K562 (cell line): ENCODE data around the gene FCRL6. TPM values are rescaled to one million over a fixed set of nuclear protein-coding genes. Genes with fewer than 3 reads are reported as not detected.

Experiments
- ATAC-seq: fragments of 200-7000 bp; cut with Tn5 transposase; 3 replicates; pipeline ENCODE4 v1.9.1; 2020; ENCODE audit warnings: moderate library complexity
- BruUV-seq: library from RNA; stranded (reverse); fragments of 400-500 nt; replicated peaks from 2 replicates; lab custom pipeline; 2021; lab: Mats Ljungman, UMichigan
- CTCF ChIA-PET: fragments of 300-600 bp; formaldehyde crosslinking; extraction: SDS; loops from one replicate; lab custom pipeline; 2021; ENCODE audit warnings: low intra/inter-chr PET ratio; lab: Yijun Ruan, JAX
- POLR2A ChIA-PET: fragments of 300-600, 350-650 bp; sonication (Branson Sonifier 250); formaldehyde crosslinking; extraction: SDS; loops from one replicate; lab custom pipeline; 2021; ENCODE audit warnings: antibody characterized with exemption, inconsistent platforms; lab: Yijun Ruan, JAX
- DNase-seq, 4 experiments: peaks; one replicate each; pipeline versions ENCODE4 v3.0.0 to v3.0.0-alpha.2; 2011 to 2018; ENCODE audit warnings: low spot score in 3 of 4, mixed read lengths in 3 of 4; ENCODE audit errors: extremely low read depth in 1 of 4
- FAIRE-seq: peaks from 2 replicates; lab custom pipeline; 2011; peaks lifted over from hg19 to GRCh38; lab: Jason Lieb, UNC
- H2AFZ ChIP-seq: 2 replicates; pipeline ENCODE4 v1.6.0; 2011; ENCODE audit warnings: low read depth, low read length, control low read depth, inconsistent platforms
- H3K27ac ChIP-seq: fragments of 200-600 bp; 3 replicates; pipeline ENCODE4 v1.8.0; 2011; ENCODE audit warnings: low read depth, mild to moderate bottlenecking, control low read depth, inconsistent platforms, low read length, moderate library complexity, mixed read lengths; ENCODE audit errors: extremely low read depth
- H3K27me3 ChIP-seq, 2 experiments: fragments of 300-600 bp in 1 of 2; 2 replicates in 1 of 2; 3 replicates in 1 of 2; pipeline versions ENCODE4 v1.6.0 to v1.8.0; 2011; ENCODE audit warnings: inconsistent platforms in 2 of 2, low read length in 2 of 2, mild to moderate bottlenecking in 1 of 2, mixed read lengths in 1 of 2, moderate library complexity in 1 of 2; ENCODE audit not compliant: control insufficient read depth in 2 of 2, insufficient read depth in 2 of 2
- H3K36me3 ChIP-seq: fragments of 300-600 bp; 3 replicates; pipeline ENCODE4 v1.8.0; 2011; ENCODE audit warnings: mild to moderate bottlenecking, low read length, inconsistent platforms; ENCODE audit not compliant: control insufficient read depth, insufficient read depth
- H3K4me1 ChIP-seq, 2 experiments: fragments of 200-600 bp in 1 of 2; replicated peaks in 1 of 2; 2 replicates in 1 of 2; 3 replicates in 1 of 2; pipeline versions ENCODE4 v1.5.1 to v1.8.0; 2011; ENCODE audit warnings: inconsistent platforms in 2 of 2, low read length in 2 of 2, mild to moderate bottlenecking in 1 of 2, mixed read lengths in 1 of 2, moderate library complexity in 1 of 2; ENCODE audit not compliant: control insufficient read depth in 2 of 2, insufficient read depth in 2 of 2
- H3K4me2 ChIP-seq: 2 replicates; pipeline ENCODE4 v1.6.1; 2011; ENCODE audit warnings: low read length, control low read depth, inconsistent platforms, mixed read lengths; ENCODE audit not compliant: insufficient read depth
- H3K4me3 ChIP-seq: fragments of 200-600 bp; sonication (generic), shearing (Covaris generic); 2 replicates; pipeline ENCODE4 v1.5.1; 2016; ENCODE audit warnings: control low read depth, inconsistent platforms
- H3K79me2 ChIP-seq: fragments of 200-600 bp; 3 replicates; pipeline ENCODE4 v1.8.0; 2011; ENCODE audit warnings: low read length, inconsistent platforms; ENCODE audit not compliant: control insufficient read depth, insufficient read depth
- H3K9ac ChIP-seq, 2 experiments: 2 replicates each; pipeline versions ENCODE4 v1.6.0 to v1.6.1; 2011; ENCODE audit warnings: low read depth in 2 of 2, low read length in 2 of 2, control low read depth in 1 of 2, inconsistent platforms in 1 of 2, mild to moderate bottlenecking in 1 of 2, mixed read lengths in 1 of 2; ENCODE audit not compliant: insufficient read depth in 1 of 2
- H3K9me1 ChIP-seq: one replicate; pipeline ENCODE4 v1.6.0; 2011; ENCODE audit warnings: inconsistent platforms, mild to moderate bottlenecking, low read length, moderate library complexity; ENCODE audit not compliant: control insufficient read depth, insufficient read depth
- H3K9me3 ChIP-seq: replicated peaks from 2 replicates; pipeline ENCODE4 v1.5.1; 2011; ENCODE audit warnings: low read depth, low read length, inconsistent platforms; ENCODE audit not compliant: control insufficient read depth, insufficient read depth
- H4K20me1 ChIP-seq: replicated peaks from 2 replicates; pipeline ENCODE4 v1.6.1; 2011; ENCODE audit warnings: low read length, inconsistent platforms, mixed read lengths; ENCODE audit not compliant: control insufficient read depth, insufficient read depth
- E2F4 ChIP-seq: sonication (generic); formaldehyde crosslinking; IDR thresholded peaks from 2 replicates; pipeline ENCODE4 v1.8.0; 2022; ENCODE audit warnings: mild to moderate bottlenecking, low read depth, missing genetic modification reagents
- EP400 ChIP-seq: fragments of 450-650 bp; IDR thresholded peaks from 2 replicates; pipeline ENCODE4 v1.6.1; 2017; ENCODE audit warnings: antibody characterized with exemption, mild to moderate bottlenecking, moderate library complexity
- ETV6 ChIP-seq, 3 experiments: fragments of 150-350 bp in 1 of 3; sonication (generic) in 1 of 3; formaldehyde crosslinking in 1 of 3; IDR thresholded peaks; 2 replicates each; pipeline versions ENCODE4 v1.6.1 to v1.8.0; 2014 to 2022; ENCODE audit warnings: borderline replicate concordance in 2 of 3, low read depth in 2 of 3, antibody characterized with exemption in 1 of 3, low read length in 1 of 3, mild to moderate bottlenecking in 1 of 3, missing genetic modification reagents in 1 of 3
- NELFE ChIP-seq: IDR thresholded peaks from 2 replicates; pipeline ENCODE4 v1.6.1; 2011; ENCODE audit warnings: mild to moderate bottlenecking; ENCODE audit not compliant: insufficient read depth, insufficient read length
- POLR2A ChIP-seq: fragments of 450-650 bp; conservative IDR thresholded peaks from 2 replicates; pipeline ENCODE4 v1.6.1; 2016
- POLR2G ChIP-seq: fragments of 200-400 bp; formaldehyde crosslinking; IDR thresholded peaks from 2 replicates; pipeline ENCODE4 v1.6.1; 2017; ENCODE audit warnings: low read depth, mild to moderate bottlenecking, antibody characterized with exemption, low read length, moderate library complexity
- TBL1XR1 ChIP-seq, 2 experiments: IDR thresholded peaks; 2 replicates each; pipeline ENCODE4 v1.6.1; 2012; ENCODE audit warnings: improper control_type of control experiment in 2 of 2, low read length in 2 of 2, mild to moderate bottlenecking in 1 of 2
- TCFL5 ChIP-seq: fragments of 250-450 bp; sonication (Bioruptor Pico); conservative IDR thresholded peaks from 2 replicates; pipeline ENCODE4 v1.6.1; 2021; ENCODE audit warnings: mild to moderate bottlenecking, moderate library complexity, matching md5 sums
- ZNF12 ChIP-seq: sonication (generic); formaldehyde crosslinking; IDR thresholded peaks from 2 replicates; pipeline ENCODE4 v1.4.0; 2020; ENCODE audit warnings: mild to moderate bottlenecking, missing genetic modification reagents
- ZNF165 ChIP-seq: fragments of 250-450 bp; sonication (Bioruptor Pico); IDR thresholded peaks from 2 replicates; pipeline ENCODE4 v1.4.0; 2020; ENCODE audit warnings: borderline replicate concordance
- ZNF584 ChIP-seq: fragments of 200-800 bp; sonication (Bioruptor generic); IDR thresholded peaks from 2 replicates; pipeline ENCODE4 v1.6.1; 2016; ENCODE audit warnings: low read depth, mild to moderate bottlenecking, missing genetic modification characterization, missing compliant biosample characterization
- ZNF740 ChIP-seq, 3 experiments: fragments of 200-800 bp in 1 of 3; sonication (Bioruptor generic) in 1 of 3; sonication (generic) in 1 of 3; formaldehyde crosslinking in 1 of 3; IDR thresholded peaks; 2 replicates each; pipeline versions ENCODE4 v1.6.1 to v1.8.0; 2016 to 2022; ENCODE audit warnings: mild to moderate bottlenecking in 2 of 3, missing compliant biosample characterization in 2 of 3, missing genetic modification characterization in 2 of 3, missing genetic modification reagents in 1 of 3
- WGBS: fragments of 100-300 bp; shearing (Covaris generic); methylation state at CpG from one replicate; pipeline ENCODE4 v1.1.6; 2016; ENCODE audit warnings: low coverage, mixed read lengths; ENCODE audit not compliant: insufficient coverage; ENCODE audit errors: missing lambda C conversion rate; 5-methylcytosine and 5-hydroxymethylcytosine counted together
- in situ Hi-C: fragments of 300-500 bp; cut with MboI; formaldehyde crosslinking; loops from 4 replicates; pipeline ENCODE4 v1.15.0; 2018; ENCODE audit warnings: inconsistent platforms, mixed read lengths
- intact Hi-C: fragments of 100-400 bp; cut with micrococcal nuclease; formaldehyde crosslinking; loops from 2 replicates; pipeline ENCODE4 v1.14.2; 2022
- polyA plus RNA-seq, 8 experiments: library from polyadenylated mRNA; depleted of rRNA in 4 of 8; stranded (reverse) in 5 of 8; unstranded in 3 of 8; fragments of >200 nt; fragmentation: Nextera tagmentation in 2 of 8; fragmentation: Illumina TruSeq in 1 of 8; extraction: Ambion mirVana in 2 of 8; extraction: Trizol in 1 of 8; gene quantifications; 2 replicates each; pipeline versions ENCODE4 v1.2.1 to v1.2.3, GENCODE V29; 2011 to 2014; ENCODE audit warnings: inconsistent platforms in 1 of 8, missing spikeins in 1 of 8
- total RNA-seq, 7 experiments: library from RNA; depleted of rRNA in 6 of 7; stranded (reverse); fragments of >200 nt in 6 of 7; fragmentation: Illumina TruSeq in 2 of 7; extraction: Trizol in 2 of 7; gene quantifications; 2 replicates each; pipeline versions ENCODE4 v1.2.1 to v1.2.3, GENCODE V29; 2011 to 2021; ENCODE audit warnings: low replicate concordance in 1 of 7

The FCRL6 gene
- total and polyA plus RNA-seq, 9 of the 15 experiments (the other 6 are each of a cell fraction or from before 2014, with no cell fraction given) = not detected

- TF ChIP-seq ETV6 (IDR thresholded peaks at IDR 0.05; ENCODE audit: borderline replicate concordance in 1 of 2, low read depth in 2 of 2, low read length in 1 of 2) (no peak), ETV6 (CRISPR knock-in tag; IDR thresholded peaks at IDR 0.05; ENCODE audit: borderline replicate concordance) (no peak), ZNF165 (CRISPR knock-in tag) (no peak), POLR2A (no peak), EP400 (no peak)
- TF ChIP-seq, all 486 proteins: peak for 0
Measured at GRCh38 chr1:159765806-159766205, 36.4 kb upstream of the FCRL6 start (continued).

GRCh38 chr1:159771127-159771895 lies 30.8 kb upstream of the FCRL6 start:
- intact Hi-C loops (no loop called here), in situ Hi-C loops (no loop called here)
- no peak for FAIRE-seq
- no peaks in the 10 kb centered on the region for H4K20me1 ChIP-seq
- peaks cover 0 to 4% of the 10 kb centered on the region in 2 experiments; a peak in 3 of 5 replicates for H3K27me3 ChIP-seq
- 6% methylated on average over 2 of the region's 2 CpGs for WGBS
- ChIA-PET CTCF (no interaction called here), POLR2A (no interaction called here)
- no peaks in the 10 kb centered on the region for H3K9me3 ChIP-seq
- DNase-seq = no peak
- H3K9me1 ChIP-seq = no peaks in the 10 kb centered on the region
- H3K4me3 ChIP-seq = no peak overlapping the region
- no peak overlapping the region for H3K27ac ChIP-seq
- H3K9ac ChIP-seq = no peak overlapping the region
- no peak for ATAC-seq
- no peak overlapping the region for H2AFZ ChIP-seq
- no peaks in the 10 kb centered on the region for H3K36me3 ChIP-seq
- no peaks in the 10 kb centered on the region for H3K79me2 ChIP-seq
- BruUV-seq = no TSS peak
- H3K4me1 ChIP-seq = no peaks in the 10 kb centered on the region
- no peak overlapping the region for H3K4me2 ChIP-seq
- TF ChIP-seq TBL1XR1 (IDR thresholded peaks at IDR 0.05; ENCODE audit: low read length in 2 of 2) (no peak), ZNF12 (CRISPR knock-in tag) (no peak), E2F4 (CRISPR knock-in tag) (no peak), ZNF584 (no peak), TCFL5 (no peak), NELFE (no peak), ZNF740 (CRISPR knock-in tag; IDR thresholded peaks at IDR 0.05) (no peak), ZNF740 (tag; IDR thresholded peaks at IDR 0.05) (no peak), POLR2G (no peak)
